ENCODE measurements around the gene DYNC2H1.

DNA sequence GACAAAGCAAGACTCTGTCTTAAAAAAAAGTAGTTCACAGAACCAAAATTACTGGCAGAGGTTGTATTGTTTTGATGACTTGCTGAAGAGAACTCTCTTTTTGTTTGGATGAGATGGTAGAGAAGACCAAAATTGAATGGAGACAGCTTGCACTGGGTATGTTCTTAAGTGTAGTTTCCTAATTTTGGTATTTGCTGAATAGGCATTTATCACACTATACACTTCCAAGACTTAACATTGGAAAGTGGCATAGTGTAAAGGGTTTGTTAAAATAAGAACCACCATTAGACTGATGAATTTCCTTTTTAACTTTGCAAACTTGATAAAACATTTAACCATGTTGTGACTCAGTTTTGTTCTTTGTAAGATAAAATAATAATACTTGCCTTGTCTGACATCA lies 11.9 kb upstream of the DYNC2H1 start:
- TF ChIP-seq, protein P1, sequence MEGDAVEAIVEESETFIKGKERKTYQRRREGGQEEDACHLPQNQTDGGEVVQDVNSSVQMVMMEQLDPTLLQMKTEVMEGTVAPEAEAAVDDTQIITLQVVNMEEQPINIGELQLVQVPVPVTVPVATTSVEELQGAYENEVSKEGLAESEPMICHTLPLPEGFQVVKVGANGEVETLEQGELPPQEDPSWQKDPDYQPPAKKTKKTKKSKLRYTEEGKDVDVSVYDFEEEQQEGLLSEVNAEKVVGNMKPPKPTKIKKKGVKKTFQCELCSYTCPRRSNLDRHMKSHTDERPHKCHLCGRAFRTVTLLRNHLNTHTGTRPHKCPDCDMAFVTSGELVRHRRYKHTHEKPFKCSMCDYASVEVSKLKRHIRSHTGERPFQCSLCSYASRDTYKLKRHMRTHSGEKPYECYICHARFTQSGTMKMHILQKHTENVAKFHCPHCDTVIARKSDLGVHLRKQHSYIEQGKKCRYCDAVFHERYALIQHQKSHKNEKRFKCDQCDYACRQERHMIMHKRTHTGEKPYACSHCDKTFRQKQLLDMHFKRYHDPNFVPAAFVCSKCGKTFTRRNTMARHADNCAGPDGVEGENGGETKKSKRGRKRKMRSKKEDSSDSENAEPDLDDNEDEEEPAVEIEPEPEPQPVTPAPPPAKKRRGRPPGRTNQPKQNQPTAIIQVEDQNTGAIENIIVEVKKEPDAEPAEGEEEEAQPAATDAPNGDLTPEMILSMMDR (conservative IDR thresholded peaks at IDR 0.05) = no peak
- no peak for TF ChIP-seq ZFX (IDR thresholded peaks at IDR 0.05)

Data from C4-2B (cell line).